ENCODE data around the gene NBL1.

NBL1 gene

GRCh38 chr1:19678493-19678892 is 34.4 kb downstream of the NBL1 start:
- Histone ChIP-seq H3K9me3 (ENCODE audit: low read depth, low read length) (no peaks in the 10 kb centered on the region), H3K4me3 (no peak overlapping the region), H3K9ac (ENCODE audit: insufficient read length) (no peak overlapping the region), H3K27ac (no peak overlapping the region), H3K36me3 (ENCODE audit: insufficient read depth, low read length) (no peaks in the 10 kb centered on the region)
- DNase-seq (ENCODE audit: low read depth, low spot score), result no peak
- TF ChIP-seq FOXP2 (optimal IDR thresholded peaks at IDR 0.05; ENCODE audit: control extremely low read depth, extremely low read length, insufficient read depth) (no peak), POLR2AphosphoS5 (IDR thresholded peaks at IDR 0.05; ENCODE audit: borderline replicate concordance, low read depth, low read length) (no peak), EZH2 (IDR thresholded peaks at IDR 0.05) (no peak)

- no peak for TF ChIP-seq EZH2 (IDR thresholded peaks at IDR 0.05)
- TF ChIP-seq FOXP2 (optimal IDR thresholded peaks at IDR 0.05; ENCODE audit: control extremely low read depth, extremely low read length, insufficient read depth), result no peak
- no peak for TF ChIP-seq POLR2AphosphoS5 (IDR thresholded peaks at IDR 0.05; ENCODE audit: borderline replicate concordance, low read depth, low read length)
- H3K4me3 ChIP-seq, result no peak overlapping the region
- no peaks in the 10 kb centered on the region for H3K9me3 ChIP-seq (ENCODE audit: low read depth, low read length)
- H3K9ac ChIP-seq (ENCODE audit: insufficient read length), result no peak overlapping the region
- H3K27ac ChIP-seq, result no peak overlapping the region
- no peaks in the 10 kb centered on the region for H3K36me3 ChIP-seq (ENCODE audit: insufficient read depth, low read length)
- DNase-seq (ENCODE audit: low read depth, low spot score), result no peak
These were observed 34.9 kb downstream of the NBL1 start for GRCh38 chr1:19678931-19679453.

- Histone ChIP-seq H3K36me3 (ENCODE audit: insufficient read depth, low read length) (no peaks in the 10 kb centered on the region), H3K27ac (no peak overlapping the region), H3K9me3 (ENCODE audit: low read depth, low read length) (no peaks in the 10 kb centered on the region), H3K9ac (ENCODE audit: insufficient read length) (no peak overlapping the region), H3K4me3 (no peak overlapping the region)
- DNase-seq (ENCODE audit: low read depth, low spot score), result no peak
- TF ChIP-seq POLR2AphosphoS5 (IDR thresholded peaks at IDR 0.05; ENCODE audit: borderline replicate concordance, low read depth, low read length) (no peak), EZH2 (IDR thresholded peaks at IDR 0.05) (no peak)
These were observed 35.6 kb downstream of the NBL1 start for GRCh38 chr1:19679691-19680090.

GRCh38 chr1:19680644-19681043 is 36.5 kb downstream of the NBL1 start:
- Histone ChIP-seq H3K4me3 (no peak overlapping the region), H3K27ac (no peak overlapping the region), H3K9me3 (ENCODE audit: low read depth, low read length) (no peaks in the 10 kb centered on the region), H3K36me3 (ENCODE audit: insufficient read depth, low read length) (no peaks in the 10 kb centered on the region), H3K9ac (ENCODE audit: insufficient read length) (no peak overlapping the region)
- TF ChIP-seq FOXP2 (optimal IDR thresholded peaks at IDR 0.05; ENCODE audit: control extremely low read depth, extremely low read length, insufficient read depth) (no peak), EZH2 (IDR thresholded peaks at IDR 0.05) (no peak), POLR2AphosphoS5 (IDR thresholded peaks at IDR 0.05; ENCODE audit: borderline replicate concordance, low read depth, low read length) (no peak)
- no peak for DNase-seq (ENCODE audit: low read depth, low spot score)

GRCh38 chr1:19682257-19682656 is 38.1 kb downstream of the NBL1 start:
- no peak overlapping the region for H3K27ac ChIP-seq
- TF ChIP-seq POLR2AphosphoS5 (IDR thresholded peaks at IDR 0.05; ENCODE audit: borderline replicate concordance, low read depth, low read length) (no peak), EZH2 (IDR thresholded peaks at IDR 0.05) (no peak), FOXP2 (optimal IDR thresholded peaks at IDR 0.05; ENCODE audit: control extremely low read depth, extremely low read length, insufficient read depth) (no peak)

GRCh38 chr1:19682901-19683300 is 38.8 kb downstream of the NBL1 start:
- TF ChIP-seq FOXP2 (optimal IDR thresholded peaks at IDR 0.05; ENCODE audit: control extremely low read depth, extremely low read length, insufficient read depth), result no peak
- TF ChIP-seq EZH2 (IDR thresholded peaks at IDR 0.05), result no peak
- TF ChIP-seq POLR2AphosphoS5 (IDR thresholded peaks at IDR 0.05; ENCODE audit: borderline replicate concordance, low read depth, low read length), result no peak
- no peaks in the 10 kb centered on the region for H3K9me3 ChIP-seq (ENCODE audit: low read depth, low read length)
- no peak overlapping the region for H3K9ac ChIP-seq (ENCODE audit: insufficient read length)
- no peak overlapping the region for H3K4me3 ChIP-seq
- no peak for DNase-seq (ENCODE audit: low read depth, low spot score)
- H3K36me3 ChIP-seq (ENCODE audit: insufficient read depth, low read length), result no peaks in the 10 kb centered on the region
- H3K27ac ChIP-seq, result no peak overlapping the region

More at GRCh38 chr1:19682257-19682656, 38.1 kb downstream of the NBL1 start:
- Histone ChIP-seq H3K4me3 (no peak overlapping the region), H3K9me3 (ENCODE audit: low read depth, low read length) (no peaks in the 10 kb centered on the region), H3K36me3 (ENCODE audit: insufficient read depth, low read length) (no peaks in the 10 kb centered on the region), H3K9ac (ENCODE audit: insufficient read length) (no peak overlapping the region)
- DNase-seq (ENCODE audit: low read depth, low spot score), result no peak

GRCh38 chr1:19683351-19683750 is 39.2 kb downstream of the NBL1 start:
- Histone ChIP-seq H3K9ac (ENCODE audit: insufficient read length) (no peak overlapping the region), H3K9me3 (ENCODE audit: low read depth, low read length) (no peaks in the 10 kb centered on the region), H3K36me3 (ENCODE audit: insufficient read depth, low read length) (no peaks in the 10 kb centered on the region), H3K27ac (no peak overlapping the region), H3K4me3 (no peak overlapping the region)
- TF ChIP-seq EZH2 (IDR thresholded peaks at IDR 0.05), result no peak
- no peak for TF ChIP-seq FOXP2 (optimal IDR thresholded peaks at IDR 0.05; ENCODE audit: control extremely low read depth, extremely low read length, insufficient read depth)
- no peak for TF ChIP-seq POLR2AphosphoS5 (IDR thresholded peaks at IDR 0.05; ENCODE audit: borderline replicate concordance, low read depth, low read length)
- no peak for DNase-seq (ENCODE audit: low read depth, low spot score)

- no peaks in the 10 kb centered on the region for H3K9me3 ChIP-seq (ENCODE audit: low read depth, low read length)
- no peaks in the 10 kb centered on the region for H3K36me3 ChIP-seq (ENCODE audit: insufficient read depth, low read length)
- TF ChIP-seq FOXP2 (optimal IDR thresholded peaks at IDR 0.05; ENCODE audit: control extremely low read depth, extremely low read length, insufficient read depth), result no peak
- no peak for TF ChIP-seq POLR2AphosphoS5 (IDR thresholded peaks at IDR 0.05; ENCODE audit: borderline replicate concordance, low read depth, low read length)
- TF ChIP-seq EZH2 (IDR thresholded peaks at IDR 0.05), result no peak
- no peak overlapping the region for H3K27ac ChIP-seq
- no peak overlapping the region for H3K4me3 ChIP-seq
- H3K9ac ChIP-seq (ENCODE audit: insufficient read length), result no peak overlapping the region
- no peak for DNase-seq (ENCODE audit: low read depth, low spot score)
These were observed 40.6 kb downstream of the NBL1 start for GRCh38 chr1:19684677-19685076.

GRCh38 chr1:19685994-19686393 is 41.9 kb downstream of the NBL1 start:
- DNase-seq (ENCODE audit: low read depth, low spot score), result no peak
- no peaks in the 10 kb centered on the region for H3K9me3 ChIP-seq (ENCODE audit: low read depth, low read length)
- no peak overlapping the region for H3K27ac ChIP-seq
- H3K9ac ChIP-seq (ENCODE audit: insufficient read length), result no peak overlapping the region
- TF ChIP-seq EZH2 (IDR thresholded peaks at IDR 0.05), result no peak
- no peak for TF ChIP-seq POLR2AphosphoS5 (IDR thresholded peaks at IDR 0.05; ENCODE audit: borderline replicate concordance, low read depth, low read length)
- TF ChIP-seq FOXP2 (optimal IDR thresholded peaks at IDR 0.05; ENCODE audit: control extremely low read depth, extremely low read length, insufficient read depth), result no peak
- H3K36me3 ChIP-seq (ENCODE audit: insufficient read depth, low read length), result no peaks in the 10 kb centered on the region
- no peak overlapping the region for H3K4me3 ChIP-seq

All from SK-N-MC (cell line).